SU-DHL-6 (cell line): ENCODE data around the gene ABHD2.

Experiments
- H2AFZ ChIP-seq: fragments of 200-600 bp; sonication (generic); 2 replicates; pipeline ENCODE4 v1.6.1; 2014; ENCODE audit warnings: low read depth, mild to moderate bottlenecking, moderate library complexity, mixed read lengths, antibody characterized with exemption, low read length; ENCODE audit not compliant: severe bottlenecking
- H3F3A ChIP-seq: fragments of 200-600 bp; shearing (Covaris generic); 2 replicates; pipeline ENCODE4 v1.6.0; 2016; ENCODE audit warnings: antibody characterized with exemption, mild to moderate bottlenecking; ENCODE audit not compliant: insufficient read depth
- H3K27ac ChIP-seq: fragments of 200-600 bp; sonication (generic); 2 replicates; pipeline ENCODE4 v1.5.1; 2016; ENCODE audit warnings: low read depth, mild to moderate bottlenecking, low read length, moderate library complexity, mixed read lengths
- H3K27me3 ChIP-seq: fragments of 200-600 bp; sonication (generic), shearing (Covaris generic); 2 replicates; pipeline ENCODE4 v1.6.0; 2014; ENCODE audit warnings: mild to moderate bottlenecking, low read length
- H3K36me3 ChIP-seq: fragments of 200-600 bp; sonication (generic); 2 replicates; pipeline ENCODE4 v1.6.1; 2014; ENCODE audit warnings: mild to moderate bottlenecking, low read length, mixed read lengths
- H3K4me2 ChIP-seq: fragments of 300-600, 200-600 bp; shearing (Covaris generic), sonication (generic); 2 replicates; pipeline ENCODE4 v1.6.0; 2014; ENCODE audit warnings: low read length, low read depth, mild to moderate bottlenecking; ENCODE audit not compliant: poor library complexity, severe bottlenecking
- H3K4me3 ChIP-seq: fragments of 200-600 bp; sonication (generic); 2 replicates; pipeline ENCODE4 v1.5.1; 2014; ENCODE audit warnings: antibody characterized with exemption, low read length, mild to moderate bottlenecking, mixed read lengths; ENCODE audit not compliant: insufficient read depth, poor library complexity, severe bottlenecking
- H3K79me2 ChIP-seq: fragments of 200-600 bp; sonication (generic); 2 replicates; pipeline ENCODE4 v1.6.1; 2014; ENCODE audit warnings: mild to moderate bottlenecking, low read length, moderate library complexity; ENCODE audit not compliant: insufficient read depth
- H3K9ac ChIP-seq: fragments of 200-600 bp; sonication (generic); 2 replicates; pipeline ENCODE4 v1.7.0; 2014; ENCODE audit warnings: mild to moderate bottlenecking, low read length
- H3K9me2 ChIP-seq: fragments of 200-600 bp; sonication (generic); replicated peaks from 2 replicates; pipeline ENCODE4 v1.6.1; 2014; ENCODE audit warnings: low read length; ENCODE audit not compliant: insufficient read depth
- H3K9me3 ChIP-seq: fragments of 200-600 bp; sonication (generic); 2 replicates; pipeline ENCODE4 v1.6.1; 2014; ENCODE audit warnings: low read length, mixed read lengths; ENCODE audit not compliant: insufficient read depth
- H4K20me1 ChIP-seq: fragments of 200-600 bp; sonication (generic); 2 replicates; pipeline ENCODE4 v1.6.1; 2014; ENCODE audit warnings: low read depth, mild to moderate bottlenecking, antibody characterized with exemption, low read length, moderate library complexity, mixed read lengths
- CTCF ChIP-seq: fragments of 200-600 bp; sonication (generic); IDR thresholded peaks from one replicate; pipeline ENCODE4 v1.5.1; 2017; ENCODE audit warnings: antibody characterized with exemption, mild to moderate bottlenecking, low read length, moderate library complexity; ENCODE audit not compliant: insufficient read depth, poor library complexity, severe bottlenecking
- EZH2phosphoT487 ChIP-seq: fragments of 200-600 bp; sonication (generic), shearing (Covaris generic); conservative IDR thresholded peaks from 2 replicates; pipeline ENCODE4 v1.6.1; 2018; ENCODE audit warnings: mild to moderate bottlenecking, antibody characterized with exemption, low read length, moderate library complexity, mixed read lengths

The ABHD2 gene

GRCh38 chr15:89157061-89157460 is 68.8 kb downstream of the ABHD2 start:
- H2AFZ ChIP-seq: no peak overlapping the region
- H3K4me2 ChIP-seq: no peak overlapping the region
- no peaks in the 10 kb centered on the region for H4K20me1 ChIP-seq
- no peaks in the 10 kb centered on the region for H3K27me3 ChIP-seq
- H3K36me3 ChIP-seq: peaks cover 7% of the 10 kb centered on the region; the same call in 1 of the 2 replicates
- no peaks in the 10 kb centered on the region for H3K9me3 ChIP-seq
- no peaks in the 10 kb centered on the region for H3F3A ChIP-seq
- H3K9ac ChIP-seq: no peak overlapping the region
- H3K27ac ChIP-seq: no peak overlapping the region
- H3K4me3 ChIP-seq: no peak overlapping the region
- no peaks in the 10 kb centered on the region for H3K79me2 ChIP-seq
- no peaks in the 10 kb centered on the region for H3K9me2 ChIP-seq
- no peak for TF ChIP-seq EZH2phosphoT487
- no peak for TF ChIP-seq CTCF

DNA sequence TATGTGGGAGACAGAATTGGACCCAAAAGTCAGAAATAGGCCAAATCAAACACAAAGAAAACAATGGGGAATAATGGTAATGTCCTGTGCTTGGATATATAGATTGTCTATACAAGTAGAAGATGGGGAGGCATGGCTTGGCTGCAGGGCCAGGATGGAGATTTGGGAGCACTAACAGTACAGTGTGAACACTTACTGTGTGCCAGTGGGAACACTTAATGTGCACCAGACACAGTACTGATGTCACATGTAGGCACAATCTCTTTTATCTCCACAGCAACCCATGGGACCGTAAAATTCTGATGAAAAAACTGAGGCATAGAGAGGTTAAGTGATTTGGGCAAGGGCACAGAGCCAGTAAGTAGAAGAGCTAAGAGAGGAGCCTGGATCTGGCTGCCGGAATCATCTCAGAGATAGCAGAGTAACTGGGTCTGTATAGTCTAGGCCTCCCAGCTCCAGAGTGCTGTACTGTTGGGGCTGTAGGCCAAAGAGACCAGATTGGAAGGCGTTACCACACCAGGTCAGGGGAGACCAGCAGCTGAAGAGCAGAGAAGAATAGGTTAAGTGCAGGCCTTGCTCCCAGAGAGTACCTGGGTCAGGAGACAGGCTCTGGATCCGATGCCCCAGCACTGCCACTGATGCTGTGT is 69.8 kb downstream of the ABHD2 start:
- Histone ChIP-seq H3K4me2 (no peak overlapping the region), H3K27ac (no peak overlapping the region), H4K20me1 (no peaks in the 10 kb centered on the region), H3F3A (no peaks in the 10 kb centered on the region), H3K9ac (no peak overlapping the region), H2AFZ (no peak overlapping the region), H3K9me2 (no peaks in the 10 kb centered on the region), H3K36me3 (peaks cover 7% of the 10 kb centered on the region; the same call in 1 of the 2 replicates), H3K27me3 (no peaks in the 10 kb centered on the region), H3K4me3 (no peak overlapping the region), H3K79me2 (no peaks in the 10 kb centered on the region), H3K9me3 (no peaks in the 10 kb centered on the region)
- no peak for TF ChIP-seq EZH2phosphoT487
- no peak for TF ChIP-seq CTCF

DNA sequence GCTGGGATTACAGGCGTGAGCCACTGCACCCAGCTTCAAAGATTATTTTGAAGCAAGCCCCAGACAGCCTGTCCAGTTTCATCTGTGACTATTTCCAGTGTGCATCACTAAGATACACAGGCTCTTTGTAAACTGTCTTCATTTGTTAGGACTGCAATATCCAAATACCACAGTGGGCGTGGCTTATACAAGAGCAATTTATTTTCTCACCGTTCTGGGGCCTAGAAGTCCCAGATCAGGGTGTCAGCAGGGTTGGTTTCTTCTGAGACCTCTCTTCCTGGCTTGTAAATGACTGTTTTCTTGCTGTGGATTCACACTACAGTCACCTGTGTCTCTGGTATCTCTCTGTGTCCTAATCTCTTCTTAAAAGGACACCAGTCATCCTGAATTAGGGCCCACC is 73.4 kb downstream of the ABHD2 start:
- H3K4me3 ChIP-seq: no peak overlapping the region
- TF ChIP-seq CTCF: no peak
- TF ChIP-seq EZH2phosphoT487: no peak
- H3F3A ChIP-seq: no peaks in the 10 kb centered on the region

More for the DNA sequence above, 73.4 kb downstream of the ABHD2 start:
- Histone ChIP-seq H4K20me1 (no peaks in the 10 kb centered on the region), H3K9me3 (no peaks in the 10 kb centered on the region), H3K27ac (no peak overlapping the region), H3K9ac (no peak overlapping the region), H3K9me2 (no peaks in the 10 kb centered on the region), H3K4me2 (no peak overlapping the region), H3K36me3 (no peaks in the 10 kb centered on the region), H3K79me2 (no peaks in the 10 kb centered on the region), H2AFZ (no peak overlapping the region), H3K27me3 (no peaks in the 10 kb centered on the region)
